ENCODE results near the gene FKBP14.
"Not testable (repeated sequence)": the region's sequence is repeated elsewhere in the genome, so short reads cannot be mapped to it uniquely, and the experiment has no call there.

FKBP14 gene

DNA sequence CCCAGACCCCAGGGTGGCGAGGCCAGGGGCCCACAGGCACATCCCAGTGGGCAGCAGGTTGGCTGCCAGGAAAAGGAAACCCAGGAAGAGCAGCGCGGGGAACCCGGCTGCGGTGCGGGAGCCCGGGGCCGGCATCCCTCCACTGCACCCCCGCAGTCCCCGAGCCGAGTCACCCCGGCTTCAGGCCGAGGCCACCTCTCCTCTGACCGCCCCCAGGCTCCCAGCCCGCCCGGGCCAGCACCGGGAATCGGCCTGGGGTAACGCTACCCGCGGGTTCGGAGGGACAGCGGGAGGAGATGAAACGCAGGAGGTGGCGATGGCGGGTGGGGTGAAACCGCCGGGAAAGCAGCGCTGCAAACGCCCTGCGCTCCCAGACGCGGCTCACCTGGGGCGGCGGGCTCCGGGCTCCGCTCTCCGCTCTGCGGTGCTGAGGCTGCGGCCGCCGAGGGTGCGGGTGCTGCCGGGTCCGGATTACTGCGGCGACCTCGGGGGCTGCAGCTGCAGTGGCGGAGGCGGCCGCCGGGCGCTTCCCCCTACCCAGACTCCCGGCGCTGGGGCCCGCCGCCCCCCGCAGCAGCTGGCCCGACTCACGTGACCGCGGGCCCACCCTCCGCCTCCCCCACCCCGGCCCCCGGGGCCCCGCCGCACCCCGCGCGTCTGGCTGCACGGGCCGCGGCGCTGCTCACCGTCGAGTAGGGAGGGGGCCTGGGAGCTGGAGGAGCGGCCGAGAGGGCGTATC lies 37.1 kb downstream of the FKBP14 start, which contains the start of gene SCRN1:
TSS of gene SCRN1 (minus strand) at position 545 of the 739 bp plus-strand sequence. CDS start 20,734 bp downstream, outside the sequence.
- no peak for DNase-seq

DNA sequence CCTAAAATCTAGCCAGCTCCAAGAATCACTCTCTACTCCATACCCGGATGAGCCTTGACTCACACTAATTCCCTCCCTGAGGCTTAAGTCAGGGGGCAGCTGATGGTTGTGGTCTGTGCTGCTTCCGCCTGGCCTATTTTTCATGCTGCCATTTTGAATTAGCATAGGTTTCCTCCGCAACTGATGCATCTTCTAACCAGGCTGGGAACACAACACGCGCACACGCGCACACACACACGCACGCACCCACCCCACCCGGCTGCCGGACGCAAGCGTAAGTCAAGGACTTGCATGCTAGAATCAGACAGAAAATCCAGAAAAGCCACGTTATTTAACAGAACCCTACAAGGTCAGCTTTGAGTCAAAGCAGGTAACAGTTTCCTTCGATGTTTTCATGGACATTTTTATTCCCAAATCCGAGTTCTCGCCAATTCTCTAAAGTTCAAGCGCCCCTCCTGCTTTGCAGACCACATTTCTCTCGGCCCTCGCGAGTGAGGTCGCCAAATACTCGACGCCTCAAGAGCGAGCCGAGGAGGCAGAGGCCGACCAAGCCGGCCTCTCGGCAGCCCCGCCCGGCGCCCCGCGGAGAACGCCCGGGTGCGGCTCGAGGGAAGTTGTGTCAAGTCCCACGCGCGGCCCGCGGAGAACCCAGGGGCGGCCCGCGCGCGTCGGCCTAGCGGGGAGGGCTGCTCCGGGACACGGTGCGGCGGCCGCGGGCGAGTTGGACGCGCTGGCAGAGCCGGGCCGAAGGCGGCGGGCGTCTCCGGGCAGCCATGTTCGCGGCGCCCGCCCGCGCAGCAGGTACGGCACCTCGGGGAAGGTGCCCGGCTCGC lies 37.9 kb downstream of the FKBP14 start:
- DNase-seq: no peak

DNA sequence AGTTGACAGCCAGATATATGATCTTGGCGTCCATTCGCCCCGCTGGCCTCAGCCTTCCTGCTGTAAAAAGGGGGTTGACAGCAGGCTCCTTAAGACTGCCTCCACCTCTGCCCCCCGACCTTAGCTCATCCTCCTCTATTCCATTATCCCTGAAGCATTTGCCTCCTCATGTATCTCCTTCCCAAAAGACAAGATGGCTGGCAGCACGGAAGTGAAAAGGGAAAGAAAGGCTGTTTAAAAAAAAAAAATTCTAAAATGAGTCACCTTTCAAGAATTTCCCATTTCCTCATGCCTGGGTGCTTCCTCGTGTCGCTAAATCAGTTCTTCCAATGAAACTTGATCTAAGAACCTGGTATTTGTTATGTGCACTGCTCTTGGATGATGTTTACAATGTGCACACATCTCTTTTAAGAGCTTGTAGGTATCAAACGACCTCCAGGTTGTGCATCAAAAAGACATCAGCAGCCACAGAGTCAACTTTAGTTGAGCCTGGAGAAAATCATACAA lies 38.6 kb downstream of the FKBP14 start:
- DNase-seq: no peak

DNA sequence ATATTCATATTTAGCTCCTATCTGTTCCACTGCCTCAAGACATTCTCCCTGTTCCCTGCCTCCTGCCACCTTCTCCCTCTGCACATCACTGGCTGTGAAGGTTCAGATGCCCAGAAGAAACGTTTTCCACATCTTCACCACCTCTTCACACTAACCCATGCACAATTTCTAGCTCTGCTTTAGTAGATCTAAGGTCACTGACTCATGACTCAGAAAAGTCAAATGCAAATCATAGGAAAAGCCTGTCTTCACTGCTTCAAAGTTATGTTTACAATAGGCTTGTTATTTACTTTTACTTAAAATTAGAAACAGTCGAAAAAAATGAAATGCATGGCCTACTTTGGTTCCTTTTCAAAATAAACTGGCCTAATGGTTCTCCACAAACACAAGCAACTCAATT lies 39.4 kb downstream of the FKBP14 start:
- DNase-seq: no peak

DNA sequence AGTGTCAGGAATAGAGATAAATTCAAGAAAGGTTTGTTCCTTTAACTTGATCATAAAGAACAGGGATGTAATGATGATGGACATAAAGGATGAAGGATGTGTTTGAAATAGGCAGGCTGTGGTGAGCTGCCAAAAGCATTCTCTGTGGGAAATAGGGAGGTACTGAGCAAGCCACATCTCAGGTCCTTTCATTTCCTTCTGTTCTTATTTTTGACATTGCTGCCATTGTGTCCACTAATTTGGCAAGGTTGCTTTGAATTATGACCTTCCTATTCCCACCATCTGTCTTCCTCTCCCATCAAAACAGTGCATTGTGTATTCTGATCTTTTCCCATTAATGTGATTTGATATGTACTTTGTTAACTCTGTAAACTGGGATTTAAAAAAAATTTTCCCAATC lies 46.4 kb downstream of the FKBP14 start:
- DNase-seq: no peak

DNA sequence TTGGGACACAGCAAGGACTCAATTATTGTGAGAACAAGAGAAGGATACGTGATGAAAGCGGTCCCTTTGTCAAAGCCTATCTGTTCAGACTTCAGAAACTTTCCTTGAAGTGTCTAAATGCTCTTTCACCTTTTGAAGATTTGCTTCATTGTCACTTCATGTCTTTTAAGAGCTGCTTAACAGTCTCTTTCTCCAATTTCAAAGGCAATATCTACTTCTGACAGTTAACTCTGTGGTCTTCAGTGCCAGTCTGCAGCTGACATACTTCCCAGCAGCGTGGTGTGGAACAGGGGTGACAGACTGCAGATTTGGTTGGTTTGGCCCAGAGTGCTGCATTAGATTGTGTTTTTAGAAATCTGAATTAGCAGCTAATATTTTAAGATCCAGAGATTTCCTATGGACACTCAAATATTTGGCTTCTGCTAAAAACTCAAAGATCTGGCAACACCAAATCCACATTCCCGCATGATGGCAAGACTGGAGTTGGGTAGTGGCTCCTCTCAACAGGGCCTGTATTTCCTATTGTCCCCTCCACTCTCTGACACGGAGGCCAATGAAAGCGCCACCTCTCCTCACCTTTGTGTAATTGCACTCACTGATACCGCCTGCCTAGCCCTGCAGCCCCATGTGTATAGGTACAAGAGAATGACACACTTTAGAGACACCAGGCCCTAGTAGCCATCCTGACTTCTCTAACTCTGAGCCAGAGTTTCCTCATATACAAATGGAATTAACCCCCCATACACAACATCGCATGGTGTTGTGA lies 48.4 kb downstream of the FKBP14 start:
- DNase-seq: no peak

DNA sequence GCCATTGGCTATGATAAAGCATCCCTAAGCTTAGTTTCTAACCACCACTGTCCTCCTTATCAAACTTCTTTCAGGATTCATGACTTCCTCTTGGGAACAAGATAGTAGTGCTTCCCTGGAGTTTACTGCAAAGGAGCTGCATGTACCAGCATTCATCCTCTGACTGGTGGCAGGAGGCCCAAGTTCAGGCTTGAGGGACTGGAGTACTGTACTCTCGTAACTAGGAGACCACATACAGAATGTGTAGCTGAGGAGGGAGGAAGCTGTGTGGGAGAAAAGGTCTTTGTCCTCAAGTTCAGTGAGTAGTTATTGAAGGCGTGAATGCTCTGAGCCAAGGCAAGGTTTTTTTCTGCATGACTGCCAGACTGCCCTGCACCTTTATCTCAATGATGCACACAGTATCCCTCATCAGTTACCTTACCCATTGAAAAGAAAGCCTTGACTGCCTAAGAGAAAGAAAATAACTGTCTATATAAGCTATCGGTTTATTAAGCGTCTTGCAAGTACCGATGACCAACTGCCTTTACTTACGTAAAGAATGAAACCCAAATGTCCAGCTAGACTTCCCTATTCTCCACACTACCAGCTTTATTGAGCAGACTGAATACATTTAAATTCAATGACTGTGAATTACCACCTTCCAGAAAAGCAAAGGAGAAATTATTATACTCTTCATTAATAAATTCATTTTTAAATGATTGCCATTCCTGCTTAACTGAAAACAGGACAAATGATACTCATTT lies 49.7 kb downstream of the FKBP14 start:
- no peak for DNase-seq

DNA sequence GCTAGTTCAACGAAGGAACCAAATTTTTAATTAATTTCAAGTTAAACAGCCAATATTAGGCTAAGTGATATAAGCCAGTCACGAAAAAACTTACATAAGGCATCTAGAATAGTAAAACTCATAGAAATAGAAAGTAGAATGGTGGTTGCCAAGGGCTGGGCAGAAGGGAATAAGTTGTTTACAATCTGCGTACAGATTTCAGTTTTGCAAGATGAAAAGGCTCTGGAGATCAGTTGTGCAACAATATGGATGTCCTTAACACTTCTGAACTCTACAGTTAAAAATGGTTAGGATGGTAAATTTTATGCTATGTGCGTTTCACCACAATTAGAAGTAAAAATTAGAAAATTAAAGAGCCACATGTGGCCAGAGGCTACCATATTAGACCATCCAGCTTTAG lies 50.2 kb downstream of the FKBP14 start:
- DNase-seq: no peak

DNA sequence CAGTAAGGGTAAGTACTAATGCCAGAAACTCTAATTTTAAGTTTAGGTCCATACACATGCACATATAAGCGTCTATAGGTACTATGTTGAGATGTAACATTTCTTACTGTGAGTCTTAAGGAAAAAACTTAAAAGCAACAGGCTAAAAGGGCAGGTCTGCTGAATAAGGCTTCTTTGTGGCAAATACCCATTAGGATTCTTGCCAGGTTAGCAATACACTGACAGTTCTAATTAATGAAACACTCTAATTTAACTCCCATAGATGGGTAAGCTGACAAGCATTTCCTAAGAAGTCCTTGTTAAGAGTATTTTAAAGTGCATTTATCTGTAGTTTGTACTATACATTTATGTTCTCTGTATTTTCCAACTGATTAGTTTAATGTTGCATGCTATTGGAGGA lies 50.9 kb downstream of the FKBP14 start:
- no peak for DNase-seq

DNA sequence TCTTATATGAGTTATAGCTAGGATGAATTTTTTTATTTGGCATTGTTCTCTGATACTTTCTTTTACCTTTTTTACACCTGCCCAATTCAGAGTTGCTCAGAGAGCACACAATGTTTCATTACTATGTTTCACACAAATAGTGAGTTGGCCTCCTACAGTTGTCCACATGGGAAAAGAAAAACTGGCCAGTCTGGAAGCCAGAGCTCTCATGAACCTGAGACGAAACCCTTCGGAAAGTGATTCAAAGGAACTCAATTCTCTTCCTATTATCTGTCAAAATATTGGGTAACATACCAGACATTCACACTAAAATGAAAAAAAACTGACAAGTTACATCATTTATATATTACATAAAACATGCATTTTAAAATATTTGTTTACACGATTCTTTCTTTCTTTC lies 52.2 kb downstream of the FKBP14 start:
- no peak for DNase-seq

DNA sequence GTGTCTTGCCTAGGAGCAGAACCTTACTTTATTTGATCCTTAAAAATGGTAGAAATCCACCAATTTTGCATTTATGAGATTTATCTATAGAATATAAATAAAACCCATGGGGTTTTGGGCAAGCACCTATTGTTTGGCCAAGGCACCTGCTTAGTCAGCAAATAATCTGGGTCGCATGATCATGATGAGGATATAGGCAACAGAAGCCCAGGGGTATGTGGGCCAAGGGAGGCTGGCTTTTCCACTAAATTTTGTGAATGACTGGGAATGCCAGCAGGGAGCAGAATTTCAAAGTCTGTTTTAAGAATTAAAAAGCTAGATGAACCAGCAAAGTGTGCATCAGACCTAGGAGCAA lies 54.2 kb downstream of the FKBP14 start:
- DNase-seq: no peak

DNA sequence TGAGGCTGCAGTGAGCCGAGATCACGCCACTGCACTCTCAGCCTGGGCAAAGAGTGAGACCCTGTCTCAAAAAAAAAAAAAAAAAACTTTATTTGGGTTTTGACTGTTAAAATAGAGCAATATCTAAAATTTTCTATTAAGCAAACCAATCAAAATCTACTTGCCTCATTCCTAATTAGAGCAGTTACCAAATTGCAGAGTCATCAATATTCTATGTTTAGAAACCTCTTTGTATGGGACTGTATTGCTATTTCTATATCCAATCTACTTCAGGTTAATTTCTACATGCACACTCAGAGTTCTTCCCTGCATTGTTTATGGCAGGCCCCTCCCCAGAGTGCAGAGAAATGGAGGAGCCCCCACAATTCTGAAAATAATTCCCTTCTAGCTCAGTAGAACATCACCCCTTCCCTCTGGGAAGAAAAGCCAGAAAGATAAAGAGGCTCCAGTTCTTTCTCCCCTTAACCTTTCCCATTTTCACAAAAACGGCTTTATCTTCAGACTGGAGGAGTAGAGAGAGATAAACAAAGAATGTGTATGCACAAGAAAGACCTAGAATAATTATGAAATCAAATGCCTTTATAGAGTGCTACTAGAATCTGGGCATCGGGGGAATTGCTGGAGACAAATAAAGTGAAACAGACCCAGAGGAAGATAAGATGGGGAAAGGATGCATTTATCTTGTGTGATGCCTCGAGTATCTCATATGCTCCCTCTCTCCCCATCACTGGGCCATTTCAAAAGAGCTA lies 54.8 kb downstream of the FKBP14 start:
- no peak for DNase-seq

DNA sequence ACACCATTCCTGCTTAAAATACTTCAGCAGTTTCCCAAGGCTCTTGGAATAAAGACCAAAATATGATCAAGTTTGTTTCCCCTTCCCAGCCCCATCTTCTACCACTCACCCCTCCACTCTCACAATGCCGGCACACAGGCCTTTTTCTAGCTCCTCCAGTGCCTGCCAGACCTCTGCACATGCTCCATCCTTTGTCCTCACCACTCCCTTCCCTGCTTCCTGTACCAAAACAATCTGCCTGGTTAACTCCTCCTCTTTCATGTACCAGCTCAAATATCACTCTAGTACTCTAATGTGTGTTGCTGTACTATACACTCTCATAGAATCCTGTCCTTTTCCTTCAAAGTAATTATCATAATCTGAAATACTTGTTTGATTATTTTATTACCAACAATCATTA lies 56.3 kb downstream of the FKBP14 start:
- DNase-seq: no peak

DNA sequence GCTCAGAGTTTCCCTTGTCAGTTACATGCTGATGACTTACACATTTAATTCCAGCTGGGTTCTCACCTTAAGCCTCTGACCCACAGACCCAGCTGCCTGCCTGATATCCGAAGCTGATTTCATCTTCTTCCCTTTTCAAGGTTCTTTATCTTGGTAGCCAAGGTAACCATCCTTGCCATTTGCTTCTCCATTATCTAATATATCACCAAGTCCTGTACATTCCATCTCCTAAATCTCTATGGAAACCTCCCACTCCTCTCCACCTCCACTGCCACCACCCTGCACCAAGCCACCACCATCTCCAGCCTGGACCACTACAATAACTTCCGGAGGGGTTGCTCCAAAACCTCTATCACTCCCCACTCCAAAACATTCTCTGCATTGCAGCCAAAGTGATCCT lies 56.8 kb downstream of the FKBP14 start:
- no peak for DNase-seq

DNA sequence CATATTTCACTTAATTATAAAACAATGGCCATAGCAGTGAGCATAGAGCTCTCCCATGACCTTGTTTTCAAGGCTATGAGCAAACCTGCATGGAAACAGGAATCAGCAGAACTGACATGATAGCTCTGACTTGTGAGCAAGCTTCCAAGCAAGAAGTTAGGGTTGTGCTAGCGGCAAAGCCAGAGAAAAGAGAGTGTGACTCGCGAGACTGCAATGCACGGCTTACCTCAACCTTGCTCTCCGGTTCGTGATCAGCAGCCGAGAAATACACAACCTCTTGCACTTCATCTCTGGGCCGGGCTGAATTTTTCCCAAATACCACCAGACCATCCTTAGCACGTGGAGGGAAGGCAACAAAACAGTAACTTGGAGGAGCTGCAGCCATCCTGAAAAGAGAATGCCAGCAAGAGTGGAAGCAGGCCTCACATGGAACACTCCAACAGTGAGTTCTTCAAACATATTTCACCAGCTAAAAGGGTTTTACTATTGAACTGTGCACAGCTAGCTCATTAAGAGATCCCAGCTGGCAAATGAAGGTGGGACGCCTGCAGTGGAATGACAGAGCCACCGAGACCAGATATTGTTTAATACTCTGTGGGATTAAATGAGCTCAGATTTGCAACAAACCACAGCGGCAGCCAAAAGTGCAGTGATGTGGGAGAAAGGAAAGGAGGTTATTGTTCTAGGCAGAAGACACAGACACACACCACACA lies 57.7 kb downstream of the FKBP14 start:
- DNase-seq: no peak

DNA sequence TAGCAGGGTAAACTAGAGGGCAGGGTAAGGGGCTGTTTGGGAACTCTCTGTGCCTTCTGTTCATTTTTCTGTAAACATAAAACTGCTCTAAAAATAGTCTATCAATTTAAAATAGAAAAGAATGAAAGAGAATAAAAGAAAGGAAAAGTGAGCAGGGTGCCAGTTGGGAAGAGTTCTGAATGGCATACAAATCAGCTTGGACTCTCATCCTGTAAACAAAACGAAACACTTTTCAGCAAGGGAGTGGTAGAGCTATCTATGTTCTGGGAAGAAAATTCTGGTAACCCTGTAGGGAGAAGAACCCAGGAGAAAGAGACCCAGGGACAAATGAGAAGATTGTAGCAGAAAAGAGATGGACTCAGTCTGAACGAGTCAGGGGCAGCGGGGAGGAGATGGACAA lies 61.5 kb downstream of the FKBP14 start:
- DNase-seq: no peak

DNA sequence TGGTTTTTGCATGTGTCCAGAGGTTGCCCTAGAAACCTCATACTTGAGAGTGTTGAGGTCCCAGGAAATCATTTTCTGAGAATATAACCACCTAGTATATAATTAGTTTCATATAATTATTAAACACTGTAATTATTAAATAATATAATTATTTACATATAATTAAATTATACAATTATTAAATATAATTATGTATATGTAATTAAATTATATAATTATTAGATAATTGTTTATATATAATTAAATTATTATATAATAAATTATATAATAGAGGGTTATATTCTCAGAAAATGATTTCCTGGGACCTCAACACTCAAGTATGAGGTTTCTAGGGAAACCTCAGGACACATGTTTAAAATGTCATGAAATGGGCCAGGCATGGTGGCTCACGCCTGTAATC lies 64.5 kb downstream of the FKBP14 start:
- no peak for DNase-seq

DNA sequence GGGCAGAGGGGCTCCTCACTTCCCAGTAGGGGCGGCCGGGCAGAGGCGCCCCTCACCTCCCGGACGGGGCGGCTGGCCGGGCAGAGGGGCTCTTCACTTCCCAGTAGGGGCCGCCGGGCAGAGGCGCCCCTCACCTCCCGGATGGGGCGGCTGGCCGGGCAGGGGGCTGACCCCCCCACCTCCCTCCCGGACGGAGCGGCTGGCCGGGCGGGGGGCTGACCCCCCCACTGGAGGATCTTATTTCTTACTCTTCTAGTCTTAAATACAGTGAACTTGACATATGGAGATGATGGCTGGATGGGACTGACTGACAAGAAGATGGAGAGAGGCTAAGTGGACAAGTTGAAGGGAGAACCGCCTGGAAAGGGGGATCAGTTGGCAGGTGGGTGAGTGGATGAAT lies 64.9 kb downstream of the FKBP14 start:
- DNase-seq: not testable (repeated sequence)
